Astrocyte (in vitro differentiated cells and primary cell): Measurements from ENCODE around the gene BRMS1L. TPM values are rescaled to one million over a fixed set of nuclear protein-coding genes. Genes with fewer than 3 reads are reported as not detected.

ENCODE experiments used
- DNase-seq: peaks from one replicate; pipeline ENCODE4 v3.0.0-alpha.2; 2010; ENCODE audit warnings: low read depth
- FAIRE-seq: peaks from 2 replicates; lab custom pipeline; 2011; peaks lifted over from hg19 to GRCh38; lab: Jason Lieb, UNC
- H2AFZ ChIP-seq: 2 replicates; pipeline ENCODE4 v1.6.0; 2012; ENCODE audit warnings: low read depth, low read length, inconsistent platforms
- H3K27ac ChIP-seq: 2 replicates; pipeline ENCODE4 v1.5.1; 2011; ENCODE audit warnings: low read depth, low read length, inconsistent platforms
- H3K27me3 ChIP-seq: 2 replicates; pipeline ENCODE4 v1.6.0; 2011; ENCODE audit warnings: low read length, inconsistent platforms; ENCODE audit not compliant: insufficient read depth
- H3K36me3 ChIP-seq: 2 replicates; pipeline ENCODE4 v1.5.1; 2011; ENCODE audit warnings: low read length, inconsistent platforms; ENCODE audit not compliant: insufficient read depth
- H3K4me1 ChIP-seq: 2 replicates; pipeline ENCODE4 v1.5.1; 2011; ENCODE audit warnings: low read length, inconsistent platforms; ENCODE audit not compliant: insufficient read depth
- H3K4me2 ChIP-seq: 2 replicates; pipeline ENCODE4 v1.6.0; 2012; ENCODE audit warnings: low read length, inconsistent platforms
- H3K4me3 ChIP-seq: 2 replicates; pipeline ENCODE4 v1.5.1; 2011; ENCODE audit warnings: low read depth, mild to moderate bottlenecking, low read length, inconsistent platforms; ENCODE audit not compliant: insufficient read depth
- H3K79me2 ChIP-seq: 2 replicates; pipeline ENCODE4 v1.6.0; 2012; ENCODE audit warnings: mild to moderate bottlenecking, low read length, inconsistent platforms; ENCODE audit not compliant: insufficient read depth
- H3K9ac ChIP-seq: 2 replicates; pipeline ENCODE4 v1.6.0; 2012; ENCODE audit warnings: mild to moderate bottlenecking, low read length, inconsistent platforms
- H3K9me3 ChIP-seq: 2 replicates; pipeline ENCODE4 v1.5.1; 2012; ENCODE audit warnings: low read depth, mild to moderate bottlenecking, low read length, inconsistent platforms; ENCODE audit not compliant: insufficient read depth
- H4K20me1 ChIP-seq: 2 replicates; pipeline ENCODE4 v1.6.0; 2012; ENCODE audit warnings: low read length, inconsistent platforms; ENCODE audit not compliant: insufficient read depth
- H3K27ac Mint-ChIP-seq: one replicate; pipeline ENCODE4 v1.8.0; 2021; ENCODE audit warnings: mild to moderate bottlenecking, mixed read lengths; ENCODE audit not compliant: unreplicated experiment
- H3K27me3 Mint-ChIP-seq: one replicate; pipeline ENCODE4 v1.8.0; 2021; ENCODE audit warnings: low read depth, mixed read lengths; ENCODE audit not compliant: unreplicated experiment
- H3K36me3 Mint-ChIP-seq: one replicate; pipeline ENCODE4 v1.8.0; 2021; ENCODE audit warnings: low read depth, mixed read lengths; ENCODE audit not compliant: unreplicated experiment
- H3K4me1 Mint-ChIP-seq: one replicate; pipeline ENCODE4 v1.8.0; 2021; ENCODE audit warnings: low read depth, mixed read lengths; ENCODE audit not compliant: unreplicated experiment
- H3K4me3 Mint-ChIP-seq: one replicate; pipeline ENCODE4 v1.8.0; 2021; ENCODE audit warnings: mild to moderate bottlenecking, moderate library complexity, mixed read lengths; ENCODE audit not compliant: unreplicated experiment
- H3K9me3 Mint-ChIP-seq: one replicate; pipeline ENCODE4 v1.8.0; 2021; ENCODE audit warnings: mild to moderate bottlenecking, mixed read lengths; ENCODE audit not compliant: unreplicated experiment
- CTCF ChIP-seq: IDR thresholded peaks from 2 replicates; pipeline ENCODE4 v1.5.1; 2011; ENCODE audit warnings: low read depth, mild to moderate bottlenecking, inconsistent platforms, low read length, moderate library complexity; ENCODE audit not compliant: insufficient read depth
- EZH2 ChIP-seq: IDR thresholded peaks from 2 replicates; pipeline ENCODE4 v1.6.1; 2012; ENCODE audit warnings: mild to moderate bottlenecking, low read length, inconsistent platforms; ENCODE audit not compliant: insufficient read depth
- total RNA-seq: library from RNA; stranded (reverse); gene quantifications from 2 replicates; pipeline ENCODE4 v1.2.1, GENCODE V29; 2021

BRMS1L gene
- total RNA-seq, 1 donor from 2014 or later = 12.0 TPM

DNA sequence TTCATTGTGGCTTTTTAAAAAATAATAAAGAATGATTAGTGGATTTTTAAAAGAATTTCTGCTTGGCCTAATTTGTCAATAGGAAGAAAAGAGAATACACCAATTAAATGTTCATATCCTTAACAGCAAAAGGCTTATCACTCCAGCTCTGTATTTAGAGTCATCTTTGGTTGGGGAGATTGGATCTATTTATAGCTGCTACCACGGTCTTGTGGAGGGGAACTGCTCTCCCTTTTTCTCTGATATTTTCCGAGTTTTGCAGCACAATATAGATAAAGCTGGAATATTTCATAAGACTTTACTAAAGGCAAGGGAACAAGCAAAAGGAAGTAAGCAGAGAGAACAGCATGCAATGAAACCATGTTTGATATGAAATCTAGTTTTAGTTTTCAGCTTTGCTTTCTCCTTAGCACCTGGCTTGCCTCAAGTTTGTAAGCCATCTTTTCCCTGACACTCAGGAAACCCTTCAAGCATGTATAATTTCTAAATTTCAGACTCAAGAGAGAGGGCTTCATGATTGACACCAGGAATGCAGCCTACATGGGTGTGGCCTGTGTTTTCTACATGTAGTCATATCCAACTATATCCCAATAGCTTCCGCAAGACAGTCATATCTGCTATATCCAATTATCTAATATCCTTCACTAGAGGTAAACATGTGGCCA is 35.2 kb downstream of the BRMS1L start:
- no peak for TF ChIP-seq EZH2
- no peak for TF ChIP-seq CTCF
- peaks cover 13% of the 10 kb centered on the region for H3K4me1 Mint-ChIP-seq

DNA sequence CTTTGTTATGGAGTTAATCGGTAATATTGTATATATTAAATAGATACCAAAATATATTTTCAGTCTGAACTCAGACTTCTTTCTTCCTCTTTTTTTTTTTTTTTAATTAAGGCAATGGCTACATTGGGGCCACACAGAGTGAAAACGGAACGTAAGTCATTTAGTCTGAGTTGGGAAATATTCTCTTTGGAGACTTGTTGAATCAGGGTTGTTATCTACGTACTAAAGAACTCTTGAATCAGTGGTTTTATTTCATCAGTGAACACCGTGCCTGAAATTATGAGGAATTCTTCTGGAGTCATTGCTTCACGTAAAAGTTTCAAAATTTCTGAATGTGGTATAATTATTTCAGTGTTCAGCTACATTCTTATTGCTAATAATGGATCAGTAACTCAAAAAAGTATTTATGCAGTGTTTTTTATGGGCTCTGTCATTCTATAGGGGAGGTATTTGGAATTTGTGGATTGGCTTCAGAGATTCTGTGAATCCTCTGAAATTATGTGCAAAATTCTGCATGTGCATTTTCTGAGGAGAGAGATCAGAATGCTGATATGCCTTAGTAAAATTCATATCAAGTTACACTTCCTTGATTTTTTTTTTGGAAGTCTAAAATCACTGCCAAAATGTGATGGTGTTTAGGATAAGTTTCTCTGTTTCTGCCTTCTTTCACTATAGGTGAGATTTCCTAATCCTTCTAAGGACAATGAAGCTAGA is 39.6 kb downstream of the BRMS1L start:
- Histone ChIP-seq H4K20me1 (no peaks in the 10 kb centered on the region), H3K4me2 (no peak overlapping the region), H3K27me3 (no peaks in the 10 kb centered on the region), H3K79me2 (no peaks in the 10 kb centered on the region), H3K4me3 (no peak overlapping the region), H2AFZ (no peak overlapping the region), H3K9ac (no peak overlapping the region), H3K4me1 (no peaks in the 10 kb centered on the region), H3K27ac (no peak overlapping the region), H3K36me3 (peaks cover 8% of the 10 kb centered on the region), H3K9me3 (no peaks in the 10 kb centered on the region)
- H3K9me3 Mint-ChIP-seq = no peaks in the 10 kb centered on the region
- TF ChIP-seq EZH2 = no peak
- no peak for TF ChIP-seq CTCF
- FAIRE-seq (no peak), DNase-seq (no peak)
- no peak overlapping the region for H3K27ac Mint-ChIP-seq
- H3K4me1 Mint-ChIP-seq = peaks cover 8% of the 10 kb centered on the region
- no peak overlapping the region for H3K4me3 Mint-ChIP-seq
- no peaks in the 10 kb centered on the region for H3K27me3 Mint-ChIP-seq
- H3K36me3 Mint-ChIP-seq = peaks cover 1% of the 10 kb centered on the region

More for the DNA sequence above, 35.2 kb downstream of the BRMS1L start:
- Histone ChIP-seq H3K4me1 (no peaks in the 10 kb centered on the region), H4K20me1 (no peaks in the 10 kb centered on the region), H3K9ac (no peak overlapping the region), H3K36me3 (peaks cover 11% of the 10 kb centered on the region), H3K4me2 (no peak overlapping the region), H3K79me2 (no peaks in the 10 kb centered on the region), H2AFZ (no peak overlapping the region), H3K9me3 (no peaks in the 10 kb centered on the region), H3K27ac (no peak overlapping the region), H3K4me3 (no peak overlapping the region), H3K27me3 (no peaks in the 10 kb centered on the region)
- FAIRE-seq = no peak
- Mint-ChIP-seq H3K9me3 (no peaks in the 10 kb centered on the region), H3K4me3 (no peak overlapping the region), H3K27me3 (no peaks in the 10 kb centered on the region), H3K27ac (no peak overlapping the region), H3K36me3 (peaks cover 6% of the 10 kb centered on the region)
- no peak for DNase-seq
